ENCODE data around the gene HNRNPDL.
"Not testable (repeated sequence)": the region's sequence is repeated elsewhere in the genome, so short reads cannot be mapped to it uniquely, and the experiment has no call there.

The HNRNPDL gene

DNA sequence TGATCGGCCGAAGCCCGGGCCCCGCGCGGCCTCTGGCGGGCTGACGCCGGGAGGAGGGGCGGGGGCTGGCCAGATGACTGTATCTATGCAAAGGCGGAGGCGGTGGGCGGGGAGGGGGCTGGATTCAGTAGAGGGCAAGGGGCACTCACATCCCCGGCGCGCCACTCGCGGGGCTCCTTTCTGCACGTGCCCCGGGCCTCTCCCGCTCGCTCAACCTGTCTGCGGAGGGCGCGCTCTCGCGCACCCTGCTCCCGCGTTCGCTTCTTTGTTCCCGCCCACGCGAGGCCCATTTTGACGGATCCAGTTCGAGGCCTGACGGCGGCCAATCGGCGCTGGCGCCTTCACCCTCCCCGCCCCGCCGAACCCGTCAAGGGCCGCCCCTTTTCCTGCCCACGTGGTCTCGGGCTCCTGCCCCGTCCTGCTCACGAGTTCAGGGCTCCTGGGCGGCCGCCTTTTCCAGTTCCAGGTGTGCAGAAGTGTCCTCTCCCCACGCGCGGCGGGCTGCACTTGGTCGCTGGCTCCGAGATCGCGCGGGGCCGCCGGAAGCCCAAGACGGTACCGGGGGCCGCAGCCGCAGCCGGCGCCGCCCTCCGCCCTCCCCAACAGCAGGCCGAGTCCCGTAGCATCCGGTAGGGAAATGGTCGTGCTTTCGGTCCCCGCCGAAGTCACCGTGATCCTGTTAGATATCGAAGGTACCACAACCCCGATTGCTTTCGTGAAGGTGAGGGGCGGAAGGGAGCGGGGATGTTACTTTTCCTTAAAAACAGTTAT lies at the start of gene HNRNPDL, which contains the start of gene ENOPH1:
HNRNPDL (minus strand) TSS at position 270 of the 771 bp plus-strand sequence. CDS start 772 bp downstream, outside the sequence.
ENOPH1 (plus strand) TSS at position 398 of the 771 bp plus-strand sequence; CDS start at position 638, 240 bp downstream.
- FAIRE-seq = no peak

DNA sequence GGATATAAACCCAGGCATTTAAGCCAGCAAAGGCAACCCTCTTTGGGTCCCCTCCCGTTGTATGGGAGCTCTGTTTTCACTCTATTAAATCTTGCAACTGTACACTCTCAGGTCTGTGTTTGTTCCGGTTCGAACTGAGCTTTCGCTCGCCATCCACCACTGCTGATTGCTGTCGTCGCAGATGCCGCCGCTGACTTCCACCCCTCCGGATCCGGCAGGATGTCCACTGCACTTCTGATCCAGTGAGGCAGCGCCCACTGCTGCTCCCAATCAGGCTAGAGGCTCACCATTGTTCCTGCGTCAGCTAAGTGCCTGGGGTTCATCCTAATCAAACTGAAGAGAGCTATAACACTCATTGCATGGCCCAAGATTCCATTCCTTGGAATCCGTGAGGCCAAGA lies 49.3 kb upstream of the HNRNPDL start:
- FAIRE-seq = no peak

DNA sequence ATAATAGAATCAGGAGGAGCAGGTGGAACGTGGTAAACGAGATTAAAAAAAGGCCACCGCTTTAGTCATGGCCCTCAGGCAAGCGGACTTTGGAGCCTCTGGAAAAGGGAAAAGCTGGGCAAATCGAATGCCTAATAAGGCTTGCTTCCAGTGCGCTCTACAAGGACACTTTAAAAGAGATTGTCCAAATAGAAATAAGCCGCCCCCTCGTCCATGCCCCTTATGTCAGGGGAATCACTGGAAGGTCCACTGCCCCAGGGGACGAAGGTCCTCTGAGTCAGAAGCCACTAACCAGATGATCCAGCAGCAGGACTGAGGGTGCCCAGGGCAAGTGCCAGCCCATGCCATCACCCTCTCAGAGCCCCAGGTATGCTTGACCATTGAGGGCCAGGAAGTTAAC lies 47.2 kb upstream of the HNRNPDL start:
- not testable (repeated sequence) for FAIRE-seq

DNA sequence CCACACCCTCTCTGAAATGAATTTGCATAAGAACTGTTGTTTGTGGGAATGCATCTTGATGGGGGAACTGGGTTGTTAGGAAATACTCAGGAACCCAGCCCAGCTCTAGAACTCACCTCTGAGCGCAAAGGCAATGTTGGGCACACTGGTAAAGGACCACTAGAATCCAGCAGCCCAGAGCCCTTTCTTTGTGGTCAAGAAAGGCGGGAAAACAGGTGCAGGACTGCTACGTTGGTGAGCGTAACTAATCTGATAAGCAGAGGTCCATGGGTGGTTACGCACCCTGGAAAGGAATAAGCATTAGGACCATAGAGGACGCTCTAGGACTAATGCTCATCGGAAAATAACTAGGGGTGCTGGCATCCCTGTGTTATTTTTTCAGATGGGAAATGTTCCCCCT lies 45.7 kb upstream of the HNRNPDL start:
- not testable (repeated sequence) for FAIRE-seq

DNA sequence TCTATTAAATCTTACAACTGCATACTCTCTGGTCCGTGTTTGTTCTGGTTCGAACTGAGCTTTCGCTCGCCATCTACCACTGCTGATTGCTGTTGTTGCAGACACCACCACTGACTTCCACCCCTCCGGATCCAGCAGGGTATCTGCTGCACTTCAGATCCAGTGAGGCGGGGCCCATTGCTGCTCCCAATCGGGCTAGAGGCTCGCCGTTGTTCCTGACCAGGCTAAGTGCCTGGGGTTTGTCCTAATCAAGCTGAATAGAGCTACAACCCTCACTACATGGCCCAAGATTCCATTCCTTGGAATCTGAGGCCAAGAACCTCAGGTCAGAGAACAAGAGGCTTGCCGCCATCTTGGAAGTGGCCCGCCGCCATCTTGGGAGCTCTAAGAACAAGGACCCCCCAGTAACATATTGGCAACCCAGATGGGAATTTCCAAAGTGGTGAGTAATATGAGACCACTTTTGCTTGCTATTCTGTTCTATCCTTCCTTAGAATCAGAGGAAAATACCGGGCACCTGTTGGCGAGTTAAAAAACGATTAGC lies 43.4 kb upstream of the HNRNPDL start:
- FAIRE-seq = no peak

DNA sequence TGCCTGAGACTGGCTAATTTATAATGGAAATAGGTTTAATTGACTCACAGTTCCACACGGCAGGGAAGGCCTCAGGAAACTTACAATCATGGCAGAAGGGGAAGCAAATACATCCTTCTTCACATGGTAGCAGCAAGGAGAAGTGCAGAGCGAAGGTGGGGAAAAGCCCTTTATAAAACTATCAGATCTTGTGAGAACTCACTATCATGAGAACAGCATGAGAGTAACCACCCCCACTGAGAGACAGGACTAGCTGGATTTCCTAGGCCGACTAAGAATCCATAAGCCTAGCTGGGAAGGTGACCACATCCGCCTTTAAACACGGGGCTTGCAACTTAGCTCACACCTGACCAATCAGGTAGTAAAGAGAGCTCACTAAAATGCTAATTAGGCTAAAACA lies 42.8 kb upstream of the HNRNPDL start:
- FAIRE-seq = not testable (repeated sequence)

DNA sequence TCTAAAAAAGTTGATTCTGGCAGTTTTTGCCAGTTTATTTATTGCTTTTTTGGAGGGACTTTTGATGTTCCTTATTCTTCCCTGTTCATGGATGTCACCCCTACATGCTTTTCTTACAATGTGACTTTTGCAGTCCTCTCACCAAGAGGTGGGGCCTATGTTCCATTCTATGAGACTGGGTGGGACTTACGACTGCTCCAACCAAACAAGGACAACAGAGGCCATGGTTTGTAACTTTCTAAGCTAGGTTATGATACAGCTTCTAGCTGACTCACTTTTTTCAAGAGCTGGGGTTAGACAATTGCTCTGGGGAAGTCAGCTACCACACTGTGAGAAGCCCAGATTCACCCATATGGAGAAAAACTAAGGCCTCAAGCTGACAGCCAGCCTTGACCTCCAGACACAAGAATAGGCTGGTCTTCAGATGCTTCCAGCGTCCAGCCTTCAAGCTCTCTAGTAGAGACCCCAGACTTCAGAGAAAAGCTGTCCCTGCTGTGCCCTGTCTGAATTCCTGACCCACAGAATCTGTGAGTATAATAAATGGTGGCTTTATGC lies 39.6 kb upstream of the HNRNPDL start:
- no peak for FAIRE-seq

DNA sequence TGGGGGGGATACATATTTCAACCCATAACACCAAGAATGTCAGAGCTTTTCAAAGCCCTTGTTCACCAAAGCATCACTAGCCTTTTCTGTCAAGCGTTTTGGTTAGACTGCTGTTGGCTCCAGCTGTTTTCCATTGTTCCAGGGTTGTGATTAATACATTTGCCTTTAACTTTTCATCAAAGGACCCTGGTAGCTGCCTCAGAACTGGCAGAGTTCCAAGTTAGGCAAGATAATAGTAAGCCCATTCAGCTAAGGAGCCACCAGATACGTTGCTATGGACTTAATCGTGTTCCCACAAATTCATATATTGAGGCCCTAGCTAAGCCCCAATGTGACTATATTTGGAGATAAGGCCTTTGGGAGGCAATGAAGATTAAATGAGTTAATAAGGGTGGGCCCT lies 37.2 kb upstream of the HNRNPDL start:
- FAIRE-seq = no peak

DNA sequence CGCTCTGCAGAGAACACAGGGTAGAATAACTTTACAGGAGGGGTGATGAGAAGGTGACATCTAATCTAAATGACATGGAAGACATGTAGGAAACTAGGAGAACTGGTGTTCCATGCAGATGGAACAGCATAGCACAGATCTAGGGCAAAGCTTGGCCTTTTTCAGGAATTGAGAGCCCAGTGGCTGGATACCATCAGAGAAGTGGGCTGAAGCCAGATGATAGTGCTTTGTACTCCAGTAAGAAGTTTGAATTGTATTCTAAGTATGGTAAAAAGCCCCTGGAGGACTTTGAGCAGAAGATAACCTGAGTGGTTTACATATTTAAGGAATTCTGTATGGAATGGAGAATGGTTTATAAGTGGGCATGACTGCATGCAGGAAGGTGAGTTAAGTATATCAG lies 33.0 kb upstream of the HNRNPDL start:
- FAIRE-seq = no peak

DNA sequence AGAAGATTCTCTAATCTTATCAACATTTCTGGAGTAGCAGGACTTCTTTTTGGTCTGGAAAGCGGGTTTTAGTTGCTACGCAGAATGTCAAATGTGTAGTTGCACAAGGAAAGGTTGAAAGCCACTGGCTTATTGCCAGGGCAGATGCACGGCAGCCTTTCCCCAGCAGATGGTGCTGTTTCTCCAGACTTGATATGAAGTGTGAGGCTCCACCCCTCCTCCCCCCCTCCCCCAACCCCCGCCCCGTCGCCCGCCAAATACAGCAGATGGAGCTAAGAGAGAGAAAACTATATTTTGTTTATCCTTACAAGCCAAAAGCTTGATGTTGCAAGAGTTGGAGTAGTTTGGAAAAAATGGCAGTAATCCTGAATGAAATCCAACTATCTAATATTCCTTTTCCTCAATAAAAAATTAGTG lies 32.2 kb upstream of the HNRNPDL start:
- FAIRE-seq = no peak

DNA sequence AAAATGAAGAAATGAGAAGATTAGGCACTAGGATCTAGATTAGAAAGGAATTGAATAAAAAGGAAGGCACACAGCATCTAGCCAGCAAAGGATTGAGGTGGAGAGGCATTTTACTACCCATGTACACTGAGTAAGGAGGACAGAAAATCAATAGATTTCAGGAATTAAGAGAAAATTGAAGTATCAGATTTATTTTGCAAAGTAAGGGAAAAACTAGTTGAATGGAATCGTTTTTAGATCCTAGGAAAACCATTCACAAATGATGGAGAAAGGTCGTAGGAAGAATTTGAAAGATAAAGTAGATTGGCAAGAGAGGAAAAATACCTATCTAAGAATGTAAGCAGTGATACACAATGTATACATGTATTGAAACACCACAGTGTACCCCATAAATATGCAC lies 31.4 kb upstream of the HNRNPDL start:
- FAIRE-seq = no peak

DNA sequence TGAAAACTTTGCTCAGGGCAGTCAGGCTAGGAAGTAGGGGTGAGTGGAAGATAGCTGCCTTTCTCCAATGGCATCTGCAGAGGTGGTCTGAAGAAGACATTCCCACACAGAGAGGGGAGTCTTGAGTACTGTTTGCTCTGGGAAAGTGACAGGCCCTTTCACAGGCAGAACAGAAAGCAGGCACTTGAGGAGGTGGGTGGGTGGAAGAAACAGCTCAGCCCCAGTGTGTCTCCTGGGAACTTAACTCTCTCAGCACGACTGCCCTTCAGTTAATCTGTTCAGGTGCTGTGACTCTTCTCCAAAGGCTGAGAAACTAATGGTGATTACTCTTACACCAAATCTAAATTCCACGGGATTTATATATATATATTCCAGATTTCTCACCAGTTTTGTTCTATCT lies 28.5 kb upstream of the HNRNPDL start:
- no peak for FAIRE-seq

DNA sequence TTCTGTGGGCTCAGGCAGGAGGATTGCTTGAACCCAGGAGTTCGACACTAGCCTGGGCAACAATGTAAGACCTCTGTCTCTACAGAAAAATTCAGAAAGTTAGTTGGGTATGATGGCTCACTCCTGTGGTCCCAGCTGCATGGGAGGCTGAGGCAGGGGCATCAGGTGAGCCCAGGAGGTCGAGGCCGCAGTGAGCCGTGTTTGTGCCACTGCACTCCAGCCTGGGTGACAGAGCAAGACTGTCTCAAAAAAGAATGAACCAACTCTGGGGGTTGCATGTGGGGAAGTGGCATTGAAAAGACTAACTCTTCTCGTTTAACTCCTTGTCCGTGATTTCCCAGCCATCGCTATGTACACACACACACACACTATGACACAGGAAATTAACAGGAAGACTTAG lies 27.0 kb upstream of the HNRNPDL start:
- FAIRE-seq = no peak

DNA sequence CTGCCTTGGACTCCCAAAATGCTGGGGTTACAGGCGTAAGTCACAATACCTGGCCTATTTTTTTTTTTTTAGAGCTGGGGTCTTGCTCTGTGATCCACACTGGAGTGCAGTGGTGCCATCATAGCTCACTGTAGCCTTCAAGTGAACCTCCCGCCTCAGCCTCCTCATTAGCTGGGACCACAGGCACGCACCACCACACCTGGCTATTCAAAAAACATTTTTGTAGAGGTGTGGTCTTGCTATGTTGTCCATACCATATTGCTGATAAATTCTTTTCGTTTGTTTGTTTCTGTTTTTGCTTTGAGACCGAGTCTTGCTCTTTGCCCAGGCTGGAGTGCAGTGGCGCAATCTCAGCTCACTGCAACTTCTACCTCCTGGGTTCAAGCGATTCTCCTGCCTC lies 21.8 kb upstream of the HNRNPDL start:
- no peak for FAIRE-seq

DNA sequence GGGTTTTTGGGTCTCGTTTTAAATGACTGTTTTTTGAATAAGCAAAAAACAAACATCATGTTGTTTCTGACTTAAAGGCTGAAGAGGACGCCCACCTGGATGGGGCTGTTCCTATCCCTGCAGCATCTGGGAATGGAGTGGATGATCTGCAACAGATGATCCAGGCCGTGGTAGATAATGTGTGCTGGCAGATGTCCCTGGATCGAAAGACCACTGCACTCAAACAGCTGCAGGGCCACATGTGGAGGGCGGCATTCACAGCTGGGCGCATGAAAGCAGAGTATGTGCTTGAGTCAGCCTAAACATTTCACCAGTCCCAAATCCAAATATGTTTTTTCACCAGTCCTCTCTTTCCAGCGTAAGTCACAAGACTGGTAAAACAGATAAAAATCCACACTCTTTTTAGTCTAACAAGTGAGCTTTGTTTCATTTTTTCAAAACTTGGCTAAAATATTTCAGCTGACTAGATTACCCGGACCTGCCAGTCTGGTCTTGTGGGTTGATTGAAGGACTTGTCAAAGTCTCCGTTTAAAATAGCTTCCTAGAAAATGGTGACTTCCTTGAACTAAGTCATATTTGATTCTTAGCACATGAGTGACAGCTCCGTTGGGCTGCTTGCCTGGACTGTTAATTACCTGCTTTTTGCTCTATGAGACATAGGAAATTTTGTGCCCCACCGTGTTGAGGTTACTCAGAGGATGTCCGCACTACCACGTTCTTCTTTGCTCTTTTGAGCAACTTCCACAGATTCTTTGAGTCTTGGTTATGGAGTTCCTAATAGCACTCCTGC lies 20.9 kb upstream of the HNRNPDL start:
- no peak for FAIRE-seq

DNA sequence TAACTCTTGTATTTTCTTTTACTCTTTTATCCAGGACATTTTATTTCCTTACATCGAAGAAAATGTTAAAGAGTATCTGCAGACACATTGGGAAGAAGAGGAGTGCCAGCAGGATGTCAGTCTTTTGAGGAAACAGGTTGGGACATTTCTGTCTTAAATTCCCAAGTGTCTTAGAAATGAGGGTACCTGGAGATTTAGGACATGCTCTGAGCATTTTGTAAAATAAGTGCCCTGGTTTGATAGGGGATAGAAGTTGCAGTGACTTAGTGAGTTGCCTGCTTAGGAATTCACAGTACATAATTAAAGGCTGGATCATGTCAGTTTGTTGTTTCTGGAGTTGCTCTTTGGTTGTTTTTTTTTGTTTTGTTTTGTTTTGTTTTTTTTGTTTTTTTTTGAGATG lies 17.6 kb upstream of the HNRNPDL start:
- FAIRE-seq = no peak

DNA sequence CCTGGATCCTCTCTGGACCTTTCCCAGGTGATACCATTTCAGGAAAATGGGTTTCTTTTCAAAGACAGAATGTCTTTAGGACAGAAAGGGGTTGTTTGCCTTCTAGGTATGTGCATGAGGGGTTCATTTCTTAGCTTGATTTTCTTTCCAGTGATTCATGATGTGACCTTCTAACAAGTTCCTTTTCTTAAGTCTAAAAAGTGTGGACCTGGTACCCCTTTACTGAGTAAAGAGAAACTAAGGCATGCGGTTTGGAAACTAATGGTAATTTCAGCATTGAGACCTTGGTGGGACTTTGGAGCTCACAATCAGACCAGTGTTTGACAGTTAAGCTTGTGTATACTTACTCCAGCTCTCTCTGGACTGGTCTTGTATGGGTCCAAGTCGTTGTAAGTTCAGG lies 8.8 kb upstream of the HNRNPDL start:
- FAIRE-seq = no peak

DNA sequence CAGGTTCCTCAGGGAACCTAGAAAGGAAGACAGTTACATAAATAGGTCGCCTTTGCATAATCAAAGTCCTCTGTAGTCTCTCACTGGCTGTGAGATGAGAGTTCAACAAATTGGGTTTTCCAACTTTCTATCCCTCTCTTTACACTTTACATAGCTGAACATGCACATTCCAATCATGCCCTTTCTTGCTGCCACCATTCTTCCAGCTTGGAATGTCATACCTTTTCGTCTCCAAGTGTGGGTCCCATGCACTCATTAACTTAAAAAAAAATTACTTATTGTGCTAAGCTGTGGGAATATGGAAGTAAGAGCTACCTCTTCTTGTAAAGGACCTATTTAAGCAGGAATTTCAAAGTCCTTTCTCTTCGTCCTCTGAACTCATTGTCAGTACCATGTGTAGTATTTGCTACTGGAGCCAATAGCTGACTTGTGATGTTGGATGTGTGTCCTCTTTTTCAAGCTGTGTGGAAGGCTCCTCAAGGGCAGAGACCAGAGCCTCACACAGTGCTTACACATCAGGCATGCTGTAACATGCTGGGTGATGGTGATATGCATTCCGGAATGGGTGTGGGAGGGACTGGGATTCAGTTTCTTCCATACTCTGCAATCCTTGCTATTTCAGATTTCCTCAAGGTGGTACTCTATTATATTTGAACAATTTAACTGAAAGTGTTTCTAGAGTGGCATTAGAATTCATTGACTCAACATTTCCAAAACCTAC lies 7.2 kb upstream of the HNRNPDL start:
- FAIRE-seq = no peak

DNA sequence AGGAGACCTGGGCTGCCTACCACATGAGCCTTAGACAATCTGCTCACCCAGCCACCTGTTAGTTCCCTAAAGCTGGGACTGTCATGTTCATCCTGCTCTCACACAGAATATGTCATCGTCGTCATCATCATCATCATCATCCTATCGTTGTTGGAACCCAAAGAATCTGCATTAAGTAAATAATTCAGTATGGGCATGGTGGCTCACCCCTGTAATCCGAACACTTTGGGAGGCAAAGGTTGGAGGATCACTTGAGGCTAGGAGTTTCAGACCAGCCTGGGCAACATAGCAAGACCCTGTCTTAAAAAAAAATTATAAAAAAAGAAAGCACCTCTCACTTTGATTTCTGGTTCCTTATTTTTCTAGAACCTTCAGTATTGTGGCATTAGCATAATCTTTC lies 6.5 kb upstream of the HNRNPDL start:
- no peak for FAIRE-seq

DNA sequence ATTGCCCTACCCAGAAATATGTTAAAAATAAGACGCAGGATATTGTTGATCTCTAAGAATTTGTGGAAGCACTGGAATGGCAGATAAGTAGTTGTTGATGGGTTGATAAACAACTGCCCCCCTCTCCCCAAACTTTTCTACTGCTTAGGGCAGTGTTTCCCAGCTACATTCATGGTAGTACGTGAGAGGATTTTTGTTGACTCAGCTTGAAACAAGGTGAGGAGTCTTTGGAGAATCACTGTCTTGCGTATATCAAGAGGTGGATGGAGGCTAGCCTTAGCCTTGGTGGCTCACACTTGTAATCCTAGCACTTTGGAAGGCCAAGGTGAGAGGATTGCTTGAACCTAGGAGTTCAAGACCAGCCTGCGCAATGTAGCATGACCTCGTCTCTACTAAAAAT lies 5.9 kb upstream of the HNRNPDL start:
- FAIRE-seq = no peak

DNA sequence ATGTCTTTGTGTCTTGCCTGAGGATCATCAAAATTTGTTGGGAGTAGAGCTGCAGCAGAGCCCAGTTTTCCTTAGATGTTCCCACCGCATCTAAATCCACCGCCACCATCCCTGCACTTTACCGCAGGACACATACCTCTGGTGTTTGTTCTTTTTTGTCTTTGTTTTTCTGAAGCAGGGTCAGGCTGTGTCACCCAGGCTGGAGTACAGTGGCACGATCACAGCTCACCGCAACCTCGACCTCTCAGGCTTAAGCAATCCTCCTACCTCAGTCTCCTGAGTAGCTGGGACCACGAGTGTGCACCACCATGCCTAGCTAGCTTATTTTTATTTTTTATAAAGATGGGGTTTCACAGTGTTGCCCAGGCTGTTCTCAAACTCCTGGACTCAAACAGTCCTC lies 4.7 kb upstream of the HNRNPDL start:
- no peak for FAIRE-seq

DNA sequence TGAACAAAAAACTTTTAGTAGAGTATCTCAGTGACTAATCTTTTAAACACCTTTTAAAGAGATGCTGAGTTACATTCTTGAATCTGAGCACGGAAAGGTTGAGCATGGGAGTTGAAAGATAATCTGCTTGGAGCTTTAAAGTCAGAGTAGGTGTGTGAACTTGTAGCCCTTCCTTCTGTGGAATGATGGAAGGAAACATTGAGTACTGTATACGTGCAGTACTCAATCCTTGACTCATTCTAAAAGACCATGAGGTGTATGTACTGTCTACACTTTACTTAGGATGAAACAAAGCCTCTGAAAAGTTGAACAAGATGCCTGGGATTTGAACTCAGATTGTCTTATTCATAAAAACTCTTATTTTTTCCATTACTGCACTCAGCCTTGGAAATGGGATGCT lies 3.5 kb upstream of the HNRNPDL start:
- FAIRE-seq = no peak

DNA sequence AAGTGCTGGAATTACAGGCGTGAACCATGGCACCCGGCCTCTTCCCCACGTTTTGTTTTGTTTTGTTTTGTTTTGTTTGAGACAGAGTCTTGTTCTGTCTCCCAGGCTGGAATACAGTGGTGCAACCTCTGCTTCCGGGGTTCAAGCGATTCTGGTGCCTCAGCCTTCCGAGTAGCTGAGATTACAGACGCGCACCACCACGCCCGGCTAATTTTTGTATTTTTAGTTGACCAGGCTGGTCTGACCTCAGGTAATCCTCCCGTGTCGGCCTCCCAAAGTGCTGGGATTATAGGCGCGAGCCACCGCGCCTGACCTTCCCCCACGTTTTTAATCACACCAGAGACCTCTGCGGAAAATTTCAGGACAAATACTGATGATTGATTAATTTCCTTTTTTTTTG lies 2.3 kb upstream of the HNRNPDL start:
- no peak for FAIRE-seq

Measured in colon (tissue), 2 donors.